ENCODE measurements around the gene TCFL5. TPM values are rescaled to one million over a fixed set of nuclear protein-coding genes. Genes with fewer than 3 reads are reported as not detected.

The TCFL5 gene
- total RNA-seq, 1 donor from 2014 or later, result 11.5 TPM

DNA sequence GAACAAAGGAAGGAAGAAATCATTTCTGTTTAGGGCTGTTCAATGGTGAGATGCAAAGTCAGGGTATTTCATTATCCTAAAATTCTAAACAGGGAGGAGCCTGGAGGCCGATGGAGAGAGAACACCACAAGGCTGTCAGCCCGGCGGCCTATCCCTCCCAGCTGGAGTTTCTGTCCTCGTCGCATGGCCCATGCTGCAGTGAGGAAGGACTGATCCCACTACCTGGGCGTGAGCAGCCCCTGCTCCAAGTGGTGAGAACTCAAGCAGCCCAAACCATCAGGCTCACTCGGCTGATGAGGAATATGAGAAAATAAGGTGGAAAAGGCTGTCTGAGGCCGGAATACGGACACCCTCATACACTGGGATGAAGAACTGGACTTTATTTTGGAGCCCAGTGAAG lies 33.9 kb upstream of the TCFL5 start:
- peaks cover 0 to 55% of the 10 kb centered on the region in 2 donors for H3K36me3 ChIP-seq
- peaks cover 32% of the 10 kb centered on the region for H3K4me1 ChIP-seq
- H3K27me3 ChIP-seq, result no peaks in the 10 kb centered on the region
- no peak for TF ChIP-seq POLR2AphosphoS5 (IDR thresholded peaks at IDR 0.05; ENCODE audit: insufficient read depth in 1 of 2, low read depth in 1 of 2)
- no peak for TF ChIP-seq POLR2A (IDR thresholded peaks at IDR 0.05)
- TF ChIP-seq, protein P1, sequence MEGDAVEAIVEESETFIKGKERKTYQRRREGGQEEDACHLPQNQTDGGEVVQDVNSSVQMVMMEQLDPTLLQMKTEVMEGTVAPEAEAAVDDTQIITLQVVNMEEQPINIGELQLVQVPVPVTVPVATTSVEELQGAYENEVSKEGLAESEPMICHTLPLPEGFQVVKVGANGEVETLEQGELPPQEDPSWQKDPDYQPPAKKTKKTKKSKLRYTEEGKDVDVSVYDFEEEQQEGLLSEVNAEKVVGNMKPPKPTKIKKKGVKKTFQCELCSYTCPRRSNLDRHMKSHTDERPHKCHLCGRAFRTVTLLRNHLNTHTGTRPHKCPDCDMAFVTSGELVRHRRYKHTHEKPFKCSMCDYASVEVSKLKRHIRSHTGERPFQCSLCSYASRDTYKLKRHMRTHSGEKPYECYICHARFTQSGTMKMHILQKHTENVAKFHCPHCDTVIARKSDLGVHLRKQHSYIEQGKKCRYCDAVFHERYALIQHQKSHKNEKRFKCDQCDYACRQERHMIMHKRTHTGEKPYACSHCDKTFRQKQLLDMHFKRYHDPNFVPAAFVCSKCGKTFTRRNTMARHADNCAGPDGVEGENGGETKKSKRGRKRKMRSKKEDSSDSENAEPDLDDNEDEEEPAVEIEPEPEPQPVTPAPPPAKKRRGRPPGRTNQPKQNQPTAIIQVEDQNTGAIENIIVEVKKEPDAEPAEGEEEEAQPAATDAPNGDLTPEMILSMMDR (IDR thresholded peaks at IDR 0.05), result no peak
- DNase-seq (ENCODE audit: extremely low spot score in 2 of 2), result no peak
- no peak overlapping the region for H3K27ac ChIP-seq
- H3K9me3 ChIP-seq, result no peaks in the 10 kb centered on the region
- no peak overlapping the region for H3K4me3 ChIP-seq
- intact Hi-C loops (cut with DNase I), result no loop called here

DNA sequence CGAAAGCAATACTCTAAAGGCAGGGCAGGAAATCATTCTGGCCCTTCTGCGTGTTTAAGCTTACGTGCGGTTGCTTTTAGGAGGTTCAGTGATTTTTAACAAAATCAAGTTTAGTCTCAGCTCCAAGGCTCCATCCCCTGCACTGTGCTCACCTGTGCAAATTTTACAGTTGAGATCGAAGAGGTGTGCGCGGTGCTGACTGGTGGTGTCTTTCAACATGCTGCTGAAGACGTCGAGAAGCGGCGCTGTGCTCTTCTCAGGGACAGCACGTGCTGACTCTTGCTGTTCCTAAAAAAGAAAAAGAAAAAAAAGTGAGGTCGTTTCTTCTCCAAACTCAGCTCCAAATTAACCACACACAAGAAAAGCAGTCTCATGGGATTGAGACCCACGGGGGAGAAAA lies 32.6 kb upstream of the TCFL5 start:
- no peaks in the 10 kb centered on the region for H3K9me3 ChIP-seq
- TF ChIP-seq, protein P1 (IDR thresholded peaks at IDR 0.05), result no peak
- TF ChIP-seq POLR2AphosphoS5 (IDR thresholded peaks at IDR 0.05; ENCODE audit: insufficient read depth in 1 of 2, low read depth in 1 of 2) (no peak), POLR2A (IDR thresholded peaks at IDR 0.05) (no peak)
- peaks cover 5 to 68% of the 10 kb centered on the region in 2 donors for H3K36me3 ChIP-seq
- H3K4me3 ChIP-seq, result no peak overlapping the region
- H3K27me3 ChIP-seq, result no peaks in the 10 kb centered on the region
- no peak overlapping the region for H3K27ac ChIP-seq
- intact Hi-C loops (cut with DNase I), result no loop called here
- H3K4me1 ChIP-seq, result peaks cover 19% of the 10 kb centered on the region
- no peak for DNase-seq (ENCODE audit: extremely low spot score in 2 of 2)

DNA sequence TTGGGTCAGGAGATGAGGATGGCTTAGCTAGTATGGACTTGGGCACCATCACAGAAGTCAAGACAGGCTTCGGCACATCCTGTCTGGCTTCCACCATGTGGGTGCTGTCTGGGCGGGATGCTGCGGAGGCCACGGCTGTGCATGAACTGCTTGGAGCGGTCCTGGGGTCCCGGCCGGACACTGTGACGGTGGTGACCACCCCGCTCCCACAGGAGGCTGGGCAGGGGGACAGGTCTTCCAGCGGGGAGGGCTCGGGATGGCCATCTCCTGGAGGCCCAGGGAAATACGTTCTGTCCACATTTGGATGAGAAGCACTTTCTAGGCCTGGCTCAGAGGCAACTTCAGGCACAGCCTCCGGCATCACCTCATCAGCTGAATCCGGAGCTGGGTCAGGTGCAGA lies 32.1 kb upstream of the TCFL5 start:
- intact Hi-C loops (cut with DNase I), result no loop called here
- TF ChIP-seq POLR2A (IDR thresholded peaks at IDR 0.05) (no peak), POLR2AphosphoS5 (IDR thresholded peaks at IDR 0.05; ENCODE audit: insufficient read depth in 1 of 2, low read depth in 1 of 2) (no peak)
- TF ChIP-seq, protein P1 (IDR thresholded peaks at IDR 0.05), result no peak
- Histone ChIP-seq H3K36me3 (peaks cover 5 to 74% of the 10 kb centered on the region in 2 donors), H3K4me3 (no peak overlapping the region), H3K9me3 (no peaks in the 10 kb centered on the region), H3K27me3 (no peaks in the 10 kb centered on the region), H3K4me1 (peaks cover 14% of the 10 kb centered on the region), H3K27ac (no peak overlapping the region)
- no peak for DNase-seq (ENCODE audit: extremely low spot score in 2 of 2)

DNA sequence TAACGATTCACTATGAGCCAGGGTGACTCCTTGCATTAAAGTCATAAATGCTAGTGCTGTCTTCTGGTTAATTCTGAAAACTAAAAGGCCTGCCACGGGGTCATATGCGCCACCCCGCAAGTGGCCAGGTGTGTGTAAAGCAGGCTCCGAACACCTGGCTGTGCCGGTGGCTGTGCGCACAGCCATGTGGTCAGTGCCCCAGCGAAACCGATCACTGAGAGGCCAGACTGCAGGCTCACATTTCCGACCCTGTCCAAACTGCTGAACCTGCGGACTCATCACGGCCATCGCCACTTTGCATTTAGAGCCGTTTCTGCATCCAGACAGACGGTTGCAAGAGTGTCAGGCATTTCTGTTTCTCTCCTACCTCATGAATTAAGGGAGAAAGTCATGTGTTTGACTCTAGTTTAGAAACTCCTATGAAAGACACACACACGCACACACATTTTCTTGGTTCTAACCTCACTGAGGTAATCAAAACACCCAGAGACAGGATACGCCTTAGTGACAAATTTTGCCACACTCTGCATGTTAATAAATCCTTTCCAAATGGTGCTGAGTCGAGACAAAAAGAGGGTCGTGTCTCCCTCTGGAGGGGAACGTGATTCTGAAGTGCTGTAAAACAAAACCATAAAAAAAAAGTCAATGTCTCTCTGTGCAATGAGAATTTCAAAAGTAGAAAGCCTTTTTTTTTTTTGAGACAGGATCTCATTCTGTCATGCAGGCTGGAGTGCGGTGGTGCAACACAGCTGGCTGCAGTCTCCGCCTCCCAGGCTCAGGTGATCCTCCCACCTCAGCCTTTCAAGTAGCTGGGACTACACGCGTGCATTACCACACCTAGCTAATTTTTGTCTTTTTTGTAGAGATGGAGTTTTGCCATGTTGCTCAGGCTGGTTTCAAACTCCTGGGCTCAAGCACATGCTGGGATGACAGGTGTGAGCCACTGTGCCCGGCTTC lies 31.0 kb upstream of the TCFL5 start:
- peaks cover 5 to 83% of the 10 kb centered on the region in 2 donors for H3K36me3 ChIP-seq
- H3K27ac ChIP-seq, result no peak overlapping the region
- intact Hi-C loops (cut with DNase I), result no loop called here
- H3K9me3 ChIP-seq, result no peaks in the 10 kb centered on the region
- no peak for TF ChIP-seq POLR2AphosphoS5 (IDR thresholded peaks at IDR 0.05; ENCODE audit: insufficient read depth in 1 of 2, low read depth in 1 of 2)
- TF ChIP-seq, protein P1 (IDR thresholded peaks at IDR 0.05), result no peak
- no peak for TF ChIP-seq POLR2A (IDR thresholded peaks at IDR 0.05)
- H3K4me3 ChIP-seq, result no peak overlapping the region
- H3K27me3 ChIP-seq, result no peaks in the 10 kb centered on the region
- no peak for DNase-seq (ENCODE audit: extremely low spot score in 2 of 2)
- peaks cover 4% of the 10 kb centered on the region for H3K4me1 ChIP-seq

DNA sequence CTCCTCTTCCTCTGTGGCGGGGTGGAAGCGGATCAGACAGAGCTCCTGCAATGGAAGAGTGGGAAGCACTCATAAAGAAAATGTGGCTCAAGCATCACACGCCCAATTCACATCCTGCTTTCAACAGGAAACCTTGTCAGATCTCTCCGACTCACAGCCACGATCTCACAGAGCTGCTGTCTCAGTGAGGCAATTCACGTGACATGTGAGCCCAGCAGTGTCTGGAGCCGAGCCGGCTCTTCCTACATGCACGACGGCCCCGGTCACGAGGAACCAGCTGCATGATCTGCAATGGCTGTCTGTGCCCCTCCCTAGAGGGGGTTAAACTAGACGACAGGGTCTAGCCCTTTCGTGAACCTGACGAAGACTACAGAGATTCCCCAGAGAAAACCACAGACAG lies 29.5 kb upstream of the TCFL5 start:
- intact Hi-C loops (cut with DNase I), result no loop called here
- H3K4me3 ChIP-seq, result no peak overlapping the region
- H3K36me3 ChIP-seq, result peaks cover 5 to 79% of the 10 kb centered on the region in 2 donors
- H3K4me1 ChIP-seq, result no peaks in the 10 kb centered on the region
- H3K9me3 ChIP-seq, result no peaks in the 10 kb centered on the region
- H3K27me3 ChIP-seq, result no peaks in the 10 kb centered on the region
- no peak for TF ChIP-seq POLR2AphosphoS5 (IDR thresholded peaks at IDR 0.05; ENCODE audit: insufficient read depth in 1 of 2, low read depth in 1 of 2)
- no peak for TF ChIP-seq POLR2A (IDR thresholded peaks at IDR 0.05)
- TF ChIP-seq, protein P1 (IDR thresholded peaks at IDR 0.05), result no peak
- DNase-seq (ENCODE audit: extremely low spot score in 2 of 2), result no peak
- no peak overlapping the region for H3K27ac ChIP-seq

All from vagina (tissue), 2 donors.